H1 (cell line): Measurements from ENCODE around the gene RAB31. TPM values are rescaled to one million over a fixed set of nuclear protein-coding genes. Genes with fewer than 3 reads are reported as not detected.

Experiments used
- CTCF ChIA-PET: fragments of 300-600 bp; sonication (Branson Sonifier 250); formaldehyde crosslinking; loops from one replicate; lab custom pipeline; 2021; ENCODE audit not compliant: partially characterized antibody; lab: Charles Lee
- POLR2A ChIA-PET: fragments of 300-600 bp; sonication (Branson Sonifier 250); formaldehyde crosslinking; loops from one replicate; lab custom pipeline; 2021; ENCODE audit warnings: inconsistent platforms; ENCODE audit not compliant: partially characterized antibody; lab: Charles Lee
- DNase-seq, 2 experiments: peaks; one replicate each; pipeline versions ENCODE4 v3.0.0 to v3.0.0-alpha.2; 2010 to 2022; ENCODE audit warnings: low spot score in 2 of 2, low read depth in 1 of 2, mixed read lengths in 1 of 2
- FAIRE-seq: peaks from 2 replicates; lab custom pipeline; 2011; peaks lifted over from hg19 to GRCh38; lab: Jason Lieb, UNC
- H2AFZ ChIP-seq: 2 replicates; pipeline ENCODE4 v1.8.1; 2012; ENCODE audit warnings: low read length, inconsistent platforms
- H2AK5ac ChIP-seq: 2 replicates; pipeline ENCODE4 v1.6.1; 2013; ENCODE audit warnings: low read depth, low read length
- H2BK120ac ChIP-seq: replicated peaks from 2 replicates; pipeline ENCODE3; 2013; ENCODE audit warnings: low read depth, low read length, inconsistent platforms
- H2BK12ac ChIP-seq: 2 replicates; pipeline ENCODE4 v1.6.1; 2013; ENCODE audit warnings: low read depth, low read length
- H2BK15ac ChIP-seq: 2 replicates; pipeline ENCODE4 v1.6.1; 2013; ENCODE audit warnings: low read length
- H2BK20ac ChIP-seq: 2 replicates; pipeline ENCODE4 v1.6.1; 2013; ENCODE audit warnings: low read length
- H2BK5ac ChIP-seq: 2 replicates; pipeline ENCODE4 v1.6.1; 2013; ENCODE audit warnings: low read depth, low read length
- H3K14ac ChIP-seq: 2 replicates; pipeline ENCODE4 v1.6.1; 2013; ENCODE audit warnings: inconsistent platforms; ENCODE audit not compliant: insufficient read length
- H3K18ac ChIP-seq: 2 replicates; pipeline ENCODE4 v1.6.1; 2013; ENCODE audit warnings: low read length; ENCODE audit errors: extremely low read depth
- H3K23ac ChIP-seq: 2 replicates; pipeline ENCODE4 v1.6.1; 2013; ENCODE audit warnings: inconsistent platforms; ENCODE audit not compliant: insufficient read length
- H3K23me2 ChIP-seq: 2 replicates; pipeline ENCODE4 v1.6.1; 2013; ENCODE audit warnings: low read depth, low read length
- H3K27ac ChIP-seq: 2 replicates; pipeline ENCODE4 v1.6.1; 2011; ENCODE audit warnings: low read depth, low read length, inconsistent platforms
- H3K27me3 ChIP-seq, 4 experiments: replicated peaks in 1 of 4; 1 replicate in 1 of 4; 2 replicates in 3 of 4; pipeline versions ENCODE4 v1.6.1 to v1.8.1; 2011 to 2013; ENCODE audit warnings: low read length in 3 of 4, mild to moderate bottlenecking in 3 of 4, inconsistent platforms in 2 of 4, mixed read lengths in 2 of 4, moderate library complexity in 1 of 4; ENCODE audit not compliant: control insufficient read depth in 3 of 4, insufficient read depth in 3 of 4; ENCODE audit errors: extremely low read depth in 1 of 4
- H3K36me3 ChIP-seq, 4 experiments: 2 replicates each; pipeline versions ENCODE4 v1.6.1 to v1.8.1; 2011 to 2013; ENCODE audit warnings: mild to moderate bottlenecking in 4 of 4, low read length in 3 of 4, moderate library complexity in 2 of 4, control low read depth in 1 of 4, inconsistent platforms in 1 of 4; ENCODE audit not compliant: insufficient read depth in 4 of 4, control insufficient read depth in 2 of 4
- H3K4ac ChIP-seq: replicated peaks from 2 replicates; pipeline ENCODE3; 2013; ENCODE audit warnings: low read length, low read depth, mixed read lengths, inconsistent platforms; ENCODE audit not compliant: insufficient read length
- H3K4me1 ChIP-seq, 4 experiments: replicated peaks in 1 of 4; 1 replicate in 1 of 4; 2 replicates in 3 of 4; pipeline versions ENCODE4 v1.6.1 to v1.8.1; 2011 to 2013; ENCODE audit warnings: low read length in 3 of 4, inconsistent platforms in 2 of 4, mixed read lengths in 1 of 4; ENCODE audit not compliant: insufficient read depth in 4 of 4, control insufficient read depth in 3 of 4
- H3K4me2 ChIP-seq, 2 experiments: 2 replicates each; pipeline versions ENCODE4 v1.6.1 to v1.8.1; 2011 to 2013; ENCODE audit warnings: low read depth in 2 of 2, low read length in 2 of 2, control low read depth in 1 of 2, inconsistent platforms in 1 of 2, mild to moderate bottlenecking in 1 of 2; ENCODE audit not compliant: insufficient read depth in 1 of 2
- H3K4me3 ChIP-seq, 4 experiments: fragments of 200-600, 300-600 bp in 1 of 4; sonication (generic), shearing (Covaris generic), sonication (Bioruptor Twin) in 1 of 4; 2 replicates each; pipeline versions ENCODE4 v1.5.1 to v1.8.1; 2011 to 2016; ENCODE audit warnings: low read length in 4 of 4, low read depth in 3 of 4, control low read depth in 2 of 4, inconsistent platforms in 2 of 4, mild to moderate bottlenecking in 2 of 4, mixed read lengths in 1 of 4, moderate library complexity in 1 of 4; ENCODE audit not compliant: insufficient read depth in 2 of 4; ENCODE audit errors: extremely low read depth in 1 of 4
- H3K56ac ChIP-seq: replicated peaks from 2 replicates; pipeline ENCODE3; 2013; ENCODE audit warnings: low read depth, mild to moderate bottlenecking, mixed read lengths, low read length, inconsistent platforms; ENCODE audit not compliant: insufficient read length
- H3K79me1 ChIP-seq: 2 replicates; pipeline ENCODE4 v1.6.1; 2013; ENCODE audit warnings: low read depth, low read length, control low read depth
- H3K79me2 ChIP-seq, 2 experiments: 2 replicates each; pipeline versions ENCODE4 v1.6.1 to v1.8.1; 2012 to 2013; ENCODE audit warnings: low read length in 2 of 2, mild to moderate bottlenecking in 2 of 2, inconsistent platforms in 1 of 2; ENCODE audit not compliant: insufficient read depth in 2 of 2, control insufficient read depth in 1 of 2
- H3K9ac ChIP-seq, 4 experiments: replicated peaks in 1 of 4; 1 replicate in 1 of 4; 2 replicates in 3 of 4; pipeline versions ENCODE4 v1.6.1 to v1.8.1; 2011 to 2013; ENCODE audit warnings: low read depth in 3 of 4, low read length in 3 of 4, control low read depth in 2 of 4, mild to moderate bottlenecking in 2 of 4, moderate library complexity in 2 of 4, inconsistent platforms in 1 of 4; ENCODE audit errors: extremely low read depth in 1 of 4
- H3K9me3 ChIP-seq, 2 experiments: 2 replicates each; pipeline versions ENCODE4 v1.6.1 to v1.8.1; 2012 to 2013; ENCODE audit warnings: mild to moderate bottlenecking in 2 of 2, moderate library complexity in 2 of 2, control low read depth in 1 of 2, inconsistent platforms in 1 of 2, low read depth in 1 of 2, low read length in 1 of 2, mixed read lengths in 1 of 2; ENCODE audit not compliant: insufficient read depth in 2 of 2
- H4K20me1 ChIP-seq, 2 experiments: replicated peaks in 1 of 2; 2 replicates each; pipeline versions ENCODE3 to v1.8.1; 2011 to 2013; ENCODE audit warnings: inconsistent platforms in 2 of 2, low read length in 2 of 2, mild to moderate bottlenecking in 1 of 2; ENCODE audit not compliant: insufficient read depth in 2 of 2, control insufficient read depth in 1 of 2
- H4K5ac ChIP-seq: 2 replicates; pipeline ENCODE4 v1.6.1; 2013; ENCODE audit warnings: low read length, low read depth, mixed read lengths, inconsistent platforms; ENCODE audit not compliant: insufficient read length
- H4K8ac ChIP-seq: 2 replicates; pipeline ENCODE4 v1.8.0; 2013; ENCODE audit warnings: mild to moderate bottlenecking, moderate library complexity, low read length, inconsistent platforms; ENCODE audit not compliant: insufficient read depth; ENCODE audit errors: extremely low read depth
- H4K91ac ChIP-seq: replicated peaks from 2 replicates; pipeline ENCODE3; 2013; ENCODE audit warnings: low read length, mixed read lengths, inconsistent platforms; ENCODE audit not compliant: insufficient read length
- ASH2L ChIP-seq: fragments of 200-600, 300-600 bp; sonication (generic); IDR thresholded peaks from one replicate; pipeline ENCODE4 v1.7.1; 2017; ENCODE audit warnings: low read length
- CEBPB ChIP-seq: IDR thresholded peaks from 2 replicates; pipeline ENCODE4 v1.6.1; 2012; ENCODE audit warnings: low read depth, low read length
- EZH2 ChIP-seq: fragments of 200-600 bp; sonication (generic); IDR thresholded peaks from 2 replicates; pipeline ENCODE4 v1.7.1; 2012; ENCODE audit warnings: low read depth, mild to moderate bottlenecking, moderate library complexity, low read length, inconsistent platforms; ENCODE audit not compliant: severe bottlenecking
- FOSL1 ChIP-seq: IDR thresholded peaks from 2 replicates; pipeline ENCODE4 v1.6.1; 2011; ENCODE audit warnings: mild to moderate bottlenecking, low read depth, low read length, moderate library complexity; ENCODE audit not compliant: insufficient read depth
- GABPA ChIP-seq: IDR thresholded peaks from 2 replicates; pipeline ENCODE4 v1.6.1; 2011; ENCODE audit warnings: mild to moderate bottlenecking, low read length, moderate library complexity, borderline replicate concordance; ENCODE audit not compliant: insufficient read depth
- HDAC6 ChIP-seq: IDR thresholded peaks from one replicate; pipeline ENCODE4 v1.7.1; 2012; ENCODE audit warnings: low read depth, mild to moderate bottlenecking, inconsistent platforms, low read length, moderate library complexity
- KDM4A ChIP-seq: IDR thresholded peaks from one replicate; pipeline ENCODE4 v1.7.1; 2012; ENCODE audit warnings: low read depth, mild to moderate bottlenecking, moderate library complexity, low read length, inconsistent platforms; ENCODE audit not compliant: severe bottlenecking
- PHF8 ChIP-seq: fragments of 200-600 bp; sonication (generic); conservative IDR thresholded peaks from 2 replicates; pipeline ENCODE4 v1.7.1; 2012; ENCODE audit warnings: low read depth, mild to moderate bottlenecking, inconsistent platforms, low read length, moderate library complexity
- RBBP5 ChIP-seq: IDR thresholded peaks from 2 replicates; pipeline ENCODE4 v1.7.1; 2012; ENCODE audit warnings: low read depth, mild to moderate bottlenecking, inconsistent platforms, low read length, moderate library complexity, borderline replicate concordance
- RFX5 ChIP-seq: IDR thresholded peaks from 2 replicates; pipeline ENCODE4 v1.6.1; 2011; ENCODE audit warnings: low read depth, low read length, improper control_type of control experiment, borderline replicate concordance
- SIN3A ChIP-seq, 2 experiments: IDR thresholded peaks in 1 of 2; conservative IDR thresholded peaks in 1 of 2; 2 replicates each; pipeline ENCODE4 v1.6.1; 2011 to 2012; ENCODE audit warnings: low read length in 2 of 2, improper control_type of control experiment in 1 of 2, low read depth in 1 of 2, mild to moderate bottlenecking in 1 of 2
- SP2 ChIP-seq: IDR thresholded peaks from 2 replicates; pipeline ENCODE4 v1.6.1; 2012; ENCODE audit warnings: mild to moderate bottlenecking, low read length, inconsistent platforms
- SUZ12 ChIP-seq: fragments of 200-600 bp; sonication (generic); IDR thresholded peaks from 2 replicates; pipeline ENCODE4 v1.6.1; 2012; ENCODE audit warnings: mild to moderate bottlenecking, inconsistent platforms, low read length, moderate library complexity, mixed read lengths
- TAF1 ChIP-seq: IDR thresholded peaks from 2 replicates; pipeline ENCODE4 v1.6.1; 2011; ENCODE audit warnings: mild to moderate bottlenecking, low read depth, low read length
- TBP ChIP-seq: IDR thresholded peaks from 2 replicates; pipeline ENCODE4 v1.6.1; 2011; ENCODE audit warnings: low read depth, low read length, improper control_type of control experiment
- WGBS, 2 experiments: shearing (Covaris generic) in 1 of 2; methylation state at CpG; one replicate each; pipeline versions ENCODE4 v1.1.6 to v1.1.7; 2013 to 2015; ENCODE audit warnings: low lambda C conversion rate in 2 of 2, mixed read lengths in 2 of 2, inconsistent platforms in 1 of 2, low coverage in 1 of 2, missing lambda C conversion rate in 1 of 2; ENCODE audit not compliant: insufficient replicate concordance in 2 of 2, insufficient coverage in 1 of 2, insufficient read length in 1 of 2; ENCODE audit errors: extremely low coverage in 1 of 2, missing lambda C conversion rate in 1 of 2; 5-methylcytosine and 5-hydroxymethylcytosine counted together
- polyA plus RNA-seq, 7 experiments: library from polyadenylated mRNA; depleted of rRNA in 3 of 7; stranded (reverse) in 5 of 7; unstranded in 2 of 7; fragments of >200 nt in 5 of 7; fragments of 200-250 nt in 2 of 7; gene quantifications; 1 replicate in 5 of 7; 2 replicates in 1 of 7; 4 replicates in 1 of 7; pipeline versions ENCODE4 v1.2.1 to v1.2.3, GENCODE V29; 2011 to 2013; ENCODE audit warnings: missing spikeins in 2 of 7, mixed read lengths in 2 of 7
- total RNA-seq: library from RNA; stranded (reverse); fragmentation: NEBNext Ultra II Directional; extraction: Animal tissue kit (Norgen Biotek cat#: 25700); gene quantifications from 2 replicates; pipeline ENCODE4 v1.2.1, GENCODE V29; 2021

RAB31 gene
- total and polyA plus RNA-seq, 2 of the 8 experiments (the other 6 are each of a cell fraction or from before 2014, with no cell fraction given): 15.2 to 40.9 TPM

DNA sequence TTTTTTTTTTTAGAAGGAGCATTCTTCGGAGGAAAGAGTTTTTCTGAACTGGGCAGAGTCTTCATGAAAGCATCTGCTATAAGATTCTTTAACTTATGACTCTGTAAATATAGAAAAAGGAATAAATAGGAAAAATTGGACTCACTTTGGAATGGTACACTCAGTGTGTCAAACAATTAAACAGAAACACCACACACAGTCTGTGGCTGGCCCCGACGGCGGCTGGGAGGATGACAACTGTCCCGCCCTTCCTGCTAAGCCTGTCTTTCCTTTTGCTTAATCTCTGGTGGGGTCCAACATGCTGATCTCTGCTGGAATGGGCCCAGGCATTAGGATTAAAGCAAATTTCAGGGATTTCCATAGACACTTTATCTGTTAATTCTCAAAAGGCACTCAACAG is 12.5 kb upstream of the RAB31 start:
- POLR2A ChIA-PET: no interaction called here
- no peak overlapping the region for H2AFZ ChIP-seq
- no peak for FAIRE-seq
- no peak for TF ChIP-seq FOSL1
- no peak for TF ChIP-seq PHF8
- no peak for TF ChIP-seq SP2
- TF ChIP-seq GABPA: no peak
- no peak for TF ChIP-seq TBP
- no peak for TF ChIP-seq HDAC6
- no peak for TF ChIP-seq SUZ12
- no peak for TF ChIP-seq EZH2
- TF ChIP-seq SIN3A (conservative IDR thresholded peaks at IDR 0.05 in 1 of 2, IDR thresholded peaks at IDR 0.05 in 1 of 2; ENCODE audit: low read depth in 1 of 2, low read length in 2 of 2): no peak
- TF ChIP-seq RBBP5: no peak
- no peak for TF ChIP-seq RFX5
- no peak for TF ChIP-seq KDM4A
- TF ChIP-seq ASH2L: no peak
- no peak for TF ChIP-seq CEBPB
- no peak for TF ChIP-seq TAF1

More for the DNA sequence above, 12.5 kb upstream of the RAB31 start:
- Histone ChIP-seq H4K20me1 (no peaks in the 10 kb centered on the region), H3K23ac (no peak overlapping the region), H2BK120ac (no peak overlapping the region), H3K4me1 (no peaks in the 10 kb centered on the region; a peak in 1 of 7 replicates), H3K9ac (no peak overlapping the region), H2BK12ac (no peak overlapping the region), H3K27me3 (no peaks in the 10 kb centered on the region), H3K4me2 (no peak overlapping the region), H3K18ac (no peak overlapping the region), H4K8ac (no peak overlapping the region), H3K79me1 (no peaks in the 10 kb centered on the region), H2BK20ac (no peak overlapping the region), H3K27ac (no peak overlapping the region), H3K4me3 (no peak overlapping the region), H3K79me2 (no peaks in the 10 kb centered on the region), H3K36me3 (no peaks in the 10 kb centered on the region), H3K4ac (no peak overlapping the region), H2BK15ac (no peak overlapping the region), H2BK5ac (no peak overlapping the region), H3K23me2 (no peaks in the 10 kb centered on the region), H3K9me3 (no peaks in the 10 kb centered on the region), H4K91ac (no peak overlapping the region), H4K5ac (no peak overlapping the region), H3K56ac (no peak overlapping the region), H3K14ac (no peak overlapping the region), H2AK5ac (no peak overlapping the region)
- DNase-seq: no peak
- CTCF ChIA-PET: interaction anchor here (1.2 kb wide), 1 partner anchor 25 kb away, joined by 3 read pairs; no protein-coding TSS in a partner anchor
- 89% methylated on average over 5 of the region's 5 CpGs; no CpG with 5 or more reads in 1 of the 2 experiments for WGBS, 2 experiments
